Erythroblast (primary cell): ENCODE data around the gene HSF4.

Experiments
- GATA1 ChIP-seq: IDR thresholded peaks from 2 replicates; pipeline ENCODE4 v1.6.1; 2011; ENCODE audit warnings: low read depth, mild to moderate bottlenecking, control low read depth, low read length, moderate library complexity
- POLR2A ChIP-seq: IDR thresholded peaks from 2 replicates; pipeline ENCODE4 v1.6.1; 2011; ENCODE audit warnings: mild to moderate bottlenecking, low read length

GRCh38 chr16:67156143-67156844 lies 8.3 kb upstream of the HSF4 start:
- TF ChIP-seq POLR2A (no peak), GATA1 (no peak)
